IMR-90 (cell line): Measurements from ENCODE around the gene ARAP2. TPM values are rescaled to one million over a fixed set of nuclear protein-coding genes. Genes with fewer than 3 reads are reported as not detected.

Experiments
- ATAC-seq: fragments of 200-7000 bp; cut with Tn5 transposase; 2 replicates; pipeline ENCODE4 v1.9.1; 2020; ENCODE audit warnings: low read depth, mild to moderate bottlenecking, moderate library complexity
- BruUV-seq: library from RNA; stranded (reverse); fragments of 400-500 nt; replicated peaks from 2 replicates; lab custom pipeline; 2021; lab: Mats Ljungman, UMichigan
- CTCF ChIA-PET: fragments of 300-600 bp; formaldehyde crosslinking; extraction: SDS; loops from one replicate; lab custom pipeline; 2021; ENCODE audit warnings: antibody characterized with exemption; lab: Yijun Ruan, JAX
- POLR2A ChIA-PET: fragments of 300-600 bp; sonication (Branson Sonifier 250); formaldehyde crosslinking; loops from one replicate; lab custom pipeline; 2022; ENCODE audit warnings: antibody characterized with exemption; ENCODE audit not compliant: unreplicated experiment; lab: Charles Lee
- DNase-seq: peaks from one replicate; pipeline ENCODE4 v3.0.0; 2013
- H2AFZ ChIP-seq: replicated peaks from 2 replicates; pipeline ENCODE3; 2013; ENCODE audit warnings: low read length, mild to moderate bottlenecking; ENCODE audit not compliant: poor library complexity
- H2AK5ac ChIP-seq: 2 replicates; pipeline ENCODE4 v1.6.1; 2013; ENCODE audit warnings: low read depth, low read length, inconsistent platforms
- H2AK9ac ChIP-seq: replicated peaks from 2 replicates; pipeline ENCODE3; 2013; ENCODE audit warnings: mild to moderate bottlenecking, low read depth, low read length, moderate library complexity; ENCODE audit not compliant: poor library complexity
- H2BK120ac ChIP-seq: 2 replicates; pipeline ENCODE4 v1.6.1; 2013; ENCODE audit warnings: low read depth, low read length, inconsistent platforms
- H2BK15ac ChIP-seq: 3 replicates; pipeline ENCODE4 v1.6.1; 2013; ENCODE audit warnings: low read depth, low read length, inconsistent platforms
- H2BK20ac ChIP-seq: 2 replicates; pipeline ENCODE4 v1.6.1; 2013; ENCODE audit warnings: low read depth, mild to moderate bottlenecking, inconsistent platforms, low read length, moderate library complexity
- H2BK5ac ChIP-seq: 2 replicates; pipeline ENCODE4 v1.6.1; 2013; ENCODE audit warnings: mild to moderate bottlenecking, low read depth, low read length, inconsistent platforms; ENCODE audit not compliant: poor library complexity, severe bottlenecking
- H3K14ac ChIP-seq: replicated peaks from 2 replicates; pipeline ENCODE4 v1.6.1; 2013; ENCODE audit warnings: low read depth, low read length, inconsistent platforms
- H3K18ac ChIP-seq: 2 replicates; pipeline ENCODE4 v1.6.1; 2013; ENCODE audit warnings: low read depth, low read length, control low read depth
- H3K23ac ChIP-seq: 2 replicates; pipeline ENCODE4 v1.6.1; 2013; ENCODE audit warnings: low read depth, low read length, inconsistent platforms
- H3K27ac ChIP-seq: 2 replicates; pipeline ENCODE4 v1.5.1; 2013; ENCODE audit warnings: mild to moderate bottlenecking, control low read depth, low read length; ENCODE audit not compliant: insufficient read depth
- H3K27me3 ChIP-seq: 2 replicates; pipeline ENCODE4 v1.6.1; 2013; ENCODE audit warnings: low read length; ENCODE audit not compliant: control insufficient read depth, insufficient read depth
- H3K36me3 ChIP-seq: 2 replicates; pipeline ENCODE4 v1.6.1; 2013; ENCODE audit warnings: low read length, mixed read lengths; ENCODE audit not compliant: control insufficient read depth, insufficient read depth
- H3K4ac ChIP-seq: 2 replicates; pipeline ENCODE4 v1.6.1; 2013; ENCODE audit warnings: low read depth, low read length, inconsistent platforms
- H3K4me1 ChIP-seq: 2 replicates; pipeline ENCODE4 v1.6.1; 2013; ENCODE audit warnings: low read length, mixed read lengths; ENCODE audit not compliant: control insufficient read depth, insufficient read depth
- H3K4me2 ChIP-seq: 2 replicates; pipeline ENCODE4 v1.6.1; 2013; ENCODE audit warnings: low read depth, mild to moderate bottlenecking, control low read depth, low read length, moderate library complexity
- H3K4me3 ChIP-seq: 2 replicates; pipeline ENCODE4 v1.5.1; 2013; ENCODE audit warnings: low read depth, mild to moderate bottlenecking, control low read depth, low read length, moderate library complexity; ENCODE audit not compliant: insufficient read depth
- H3K56ac ChIP-seq: 2 replicates; pipeline ENCODE4 v1.6.1; 2013; ENCODE audit warnings: low read length, inconsistent platforms; ENCODE audit not compliant: insufficient read depth; ENCODE audit errors: extremely low read depth
- H3K79me1 ChIP-seq, 2 experiments: 2 replicates each; pipeline ENCODE4 v1.6.1; 2013; ENCODE audit warnings: low read length in 2 of 2, inconsistent platforms in 1 of 2, low read depth in 1 of 2
- H3K9ac ChIP-seq: 2 replicates; pipeline ENCODE4 v1.6.1; 2013; ENCODE audit warnings: low read depth, low read length, control low read depth
- H3K9me1 ChIP-seq: 2 replicates; pipeline ENCODE4 v1.6.1; 2013; ENCODE audit warnings: low read length, inconsistent platforms; ENCODE audit not compliant: insufficient read depth
- H3K9me3 ChIP-seq: 2 replicates; pipeline ENCODE4 v1.6.1; 2013; ENCODE audit warnings: low read length; ENCODE audit not compliant: control insufficient read depth, insufficient read depth
- H4K20me1 ChIP-seq: 2 replicates; pipeline ENCODE4 v1.6.1; 2013; ENCODE audit warnings: low read length, inconsistent platforms; ENCODE audit not compliant: insufficient read depth
- H4K5ac ChIP-seq: 2 replicates; pipeline ENCODE4 v1.6.1; 2013; ENCODE audit warnings: mild to moderate bottlenecking, low read depth, low read length, control low read depth
- H4K8ac ChIP-seq, 2 experiments: 2 replicates each; pipeline ENCODE4 v1.6.1; 2013; ENCODE audit warnings: low read depth in 2 of 2, low read length in 2 of 2, control low read depth in 1 of 2, inconsistent platforms in 1 of 2
- H4K91ac ChIP-seq: 2 replicates; pipeline ENCODE4 v1.6.1; 2013; ENCODE audit warnings: low read depth, low read length, inconsistent platforms; ENCODE audit not compliant: insufficient read depth
- BHLHE40 ChIP-seq: fragments of 150-350 bp; IDR thresholded peaks from 2 replicates; pipeline ENCODE4 v1.6.1; 2016; ENCODE audit warnings: mild to moderate bottlenecking, low read depth, low read length
- CTCF ChIP-seq: conservative IDR thresholded peaks from 2 replicates; pipeline ENCODE4 v1.5.1; 2012; ENCODE audit warnings: mild to moderate bottlenecking, low read depth, low read length, improper control_type of control experiment
- FOS ChIP-seq: fragments of 150-350 bp; IDR thresholded peaks from 2 replicates; pipeline ENCODE4 v1.6.1; 2016; ENCODE audit warnings: low read depth, low read length
- MAFK ChIP-seq: IDR thresholded peaks from 2 replicates; pipeline ENCODE4 v1.6.1; 2012; ENCODE audit warnings: low read depth, low read length, improper control_type of control experiment
- MXI1 ChIP-seq: IDR thresholded peaks from 2 replicates; pipeline ENCODE4 v1.6.1; 2012; ENCODE audit warnings: low read depth, mild to moderate bottlenecking, low read length, moderate library complexity, borderline replicate concordance
- NFE2L2 ChIP-seq: fragments of 150-350 bp; IDR thresholded peaks from 2 replicates; pipeline ENCODE4 v1.6.1; 2016; ENCODE audit warnings: low read depth, mild to moderate bottlenecking, low read length
- POLR2A ChIP-seq: IDR thresholded peaks from 2 replicates; pipeline ENCODE4 v1.6.1; 2012; ENCODE audit warnings: mild to moderate bottlenecking, low read depth, low read length
- RAD21 ChIP-seq: IDR thresholded peaks from 2 replicates; pipeline ENCODE4 v1.6.1; 2012; ENCODE audit warnings: low read length, improper control_type of control experiment
- WGBS, 2 experiments: methylation state at CpG; one replicate each; pipeline versions ENCODE4 v1.1.5 to v1.1.7; 2013; ENCODE audit warnings: missing lambda C conversion rate in 2 of 2; ENCODE audit not compliant: insufficient read length in 1 of 2; ENCODE audit errors: extremely low coverage in 2 of 2; 5-methylcytosine and 5-hydroxymethylcytosine counted together
- dilution Hi-C: fragments of 300-500 bp; cut with HindIII; formaldehyde crosslinking; loops from one replicate; pipeline ENCODE4 v1.14.3; 2018; ENCODE audit warnings: low sequenced_read_pairs; ENCODE audit not compliant: unreplicated experiment
- in situ Hi-C: fragments of 300-500 bp; cut with MboI; formaldehyde crosslinking; loops from 3 replicates; pipeline ENCODE4 v1.14.3; 2019; ENCODE audit warnings: low sequenced_read_pairs, inconsistent platforms, mixed read lengths
- intact Hi-C: fragments of 100-400 bp; cut with micrococcal nuclease; formaldehyde crosslinking; loops from 2 replicates; pipeline ENCODE4 v1.10.0; 2022
- polyA plus RNA-seq, 3 experiments: library from polyadenylated mRNA; depleted of rRNA; stranded (reverse); fragments of >200 nt; gene quantifications; 2 replicates each; pipeline ENCODE4 v1.2.3, GENCODE V29; 2012; ENCODE audit warnings: low replicate concordance in 1 of 3
- total RNA-seq: library from RNA; depleted of rRNA; stranded (reverse); fragments of >200 nt; gene quantifications from 2 replicates; pipeline ENCODE4 v1.2.3, GENCODE V29; 2012

Gene ARAP2
- total and polyA plus RNA-seq, 2 of the 4 experiments (the other 2 are of a cell fraction), result 0.32 to 1.8 TPM

- ATAC-seq, result no peak
Measured at GRCh38 chr4:36273276-36273675, 29.0 kb upstream of the ARAP2 start.

More at GRCh38 chr4:36273276-36273675, 29.0 kb upstream of the ARAP2 start:
- Histone ChIP-seq H3K36me3 (no peaks in the 10 kb centered on the region), H2BK5ac (no peak overlapping the region), H4K8ac (no peak overlapping the region), H3K4me2 (no peak overlapping the region), H3K79me1 (no peaks in the 10 kb centered on the region), H4K91ac (no peak overlapping the region), H2AK5ac (no peak overlapping the region), H3K27ac (no peak overlapping the region), H3K18ac (no peak overlapping the region), H3K9me1 (no peaks in the 10 kb centered on the region), H2BK120ac (no peak overlapping the region), H3K27me3 (no peaks in the 10 kb centered on the region), H2AFZ (no peak overlapping the region), H3K23ac (no peak overlapping the region), H2BK15ac (no peak overlapping the region), H3K4me1 (no peaks in the 10 kb centered on the region), H3K56ac (no peak overlapping the region), H3K4me3 (no peak overlapping the region), H3K9me3 (no peaks in the 10 kb centered on the region), H3K4ac (no peak overlapping the region), H4K20me1 (no peaks in the 10 kb centered on the region), H3K9ac (no peak overlapping the region), H2BK20ac (no peak overlapping the region), H4K5ac (no peak overlapping the region), H3K14ac (no peak overlapping the region), H2AK9ac (no peak overlapping the region)
- intact Hi-C loops, result no loop called here
- ChIA-PET POLR2A (no interaction called here), CTCF (no interaction called here)
- in situ Hi-C loops, result no loop called here
- TF ChIP-seq MXI1, result no peak
- no peak for TF ChIP-seq FOS
- TF ChIP-seq NFE2L2, result no peak
- no peak for TF ChIP-seq CTCF
- no peak for TF ChIP-seq POLR2A
- no peak for TF ChIP-seq BHLHE40
- TF ChIP-seq MAFK, result no peak
- no peak for TF ChIP-seq RAD21
- no peak for DNase-seq
- dilution Hi-C loops, result no loop called here
- WGBS, 2 experiments, result no CpG with 5 or more reads among the region's 4 CpGs
- no TSS peak for BruUV-seq
